SW 1271 (cell line): ENCODE data around the gene SPTBN1.
A peak's percentile ranks its signal among the peaks of the same experiment; 100 is the strongest.

Experiments used
- DNase-seq, 2 experiments: peaks; one replicate each; lab custom pipeline; 2025; lab: John Stamatoyannopoulos, UW

SPTBN1 gene

DNA sequence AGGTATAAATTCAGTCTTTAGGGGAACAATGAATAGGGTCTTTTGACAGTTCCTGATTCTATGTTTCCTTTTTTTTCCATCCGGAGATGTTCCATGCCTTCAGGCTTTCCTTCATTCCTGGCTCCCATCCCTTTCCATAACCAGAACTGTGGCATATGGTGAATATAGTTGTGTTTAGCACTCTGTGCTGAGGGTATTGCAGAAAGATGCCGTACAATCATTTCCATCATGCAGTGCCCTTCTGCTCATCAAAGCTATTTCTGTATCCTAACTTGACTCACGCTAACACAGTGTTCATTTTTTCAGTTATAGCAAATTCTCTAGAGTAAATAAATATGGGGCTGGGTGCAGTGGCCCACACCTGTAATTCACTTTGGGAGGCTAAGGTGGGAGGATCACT, 135.4 kb downstream of the SPTBN1 start:
- DNase-seq, result no peak

DNA sequence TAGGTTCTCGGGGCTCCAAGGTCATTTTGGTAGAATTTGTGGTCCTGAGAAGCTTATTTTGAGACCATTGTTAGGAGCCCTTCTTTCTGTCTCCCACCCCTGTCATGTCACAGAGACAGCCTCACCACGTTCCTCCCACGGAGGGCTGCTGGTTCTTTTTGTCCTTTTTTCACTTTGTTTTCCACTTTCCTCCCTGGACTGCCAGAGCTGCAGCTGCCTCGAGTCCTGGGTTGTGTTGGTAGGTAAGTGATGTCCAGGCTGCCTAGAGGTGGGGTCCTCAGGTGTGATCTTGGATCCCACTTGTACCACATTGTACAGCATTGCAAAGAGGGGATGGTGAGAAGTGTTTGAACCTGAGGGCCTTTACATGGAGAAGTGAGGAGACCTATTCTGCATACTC, 137.1 kb downstream of the SPTBN1 start:
- DNase-seq, result no peak

DNA sequence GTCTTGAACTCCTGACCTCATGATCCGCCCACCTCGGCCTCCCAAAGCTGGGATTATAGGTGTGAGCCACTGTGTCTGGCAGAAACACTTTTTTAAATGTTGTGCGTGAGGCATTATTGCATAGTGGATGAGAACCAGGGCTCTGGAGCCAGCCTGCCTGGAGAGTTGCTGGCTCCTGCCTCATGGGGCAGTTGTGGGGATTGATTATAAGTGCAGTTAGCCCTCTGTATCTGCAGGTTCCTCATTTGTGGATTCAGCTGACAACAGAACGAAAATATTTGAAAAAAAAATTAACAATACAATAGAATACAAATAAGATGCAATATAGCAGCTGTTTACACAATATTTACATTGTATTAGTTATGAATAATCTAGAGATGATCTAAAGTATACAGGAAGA, 137.9 kb downstream of the SPTBN1 start:
- no peak for DNase-seq

DNA sequence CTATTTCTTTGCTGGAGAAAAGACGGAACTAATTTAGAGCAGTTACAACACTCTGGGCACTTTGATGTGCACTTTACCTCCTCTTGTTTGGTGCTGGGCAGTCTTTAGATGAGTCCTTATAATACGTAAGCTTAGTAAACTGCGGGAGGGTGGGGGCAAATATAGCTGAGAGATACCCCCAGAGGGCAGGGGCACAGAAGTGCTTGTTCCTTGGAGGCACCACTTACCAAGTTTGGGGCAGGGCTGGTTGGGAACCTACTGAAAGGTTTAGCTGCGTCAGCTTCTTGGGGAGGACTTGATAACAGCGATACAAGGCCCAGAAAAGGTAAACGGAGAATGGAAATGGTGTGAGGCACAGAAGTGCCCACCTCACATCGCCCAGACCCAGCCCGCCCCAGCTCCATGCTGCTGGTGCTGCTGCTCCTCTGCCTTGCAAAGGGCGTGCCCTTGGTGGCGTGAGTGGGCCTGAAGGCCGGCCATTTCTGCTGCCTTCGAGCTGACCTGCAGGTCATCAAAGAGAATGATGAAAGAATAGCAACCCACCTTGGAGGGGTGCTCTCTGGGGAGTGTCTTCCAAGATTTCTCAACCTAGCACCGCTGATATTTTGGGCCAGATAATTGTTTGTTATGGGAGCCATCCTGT, 139.2 kb downstream of the SPTBN1 start:
- DNase-seq, result no peak

DNA sequence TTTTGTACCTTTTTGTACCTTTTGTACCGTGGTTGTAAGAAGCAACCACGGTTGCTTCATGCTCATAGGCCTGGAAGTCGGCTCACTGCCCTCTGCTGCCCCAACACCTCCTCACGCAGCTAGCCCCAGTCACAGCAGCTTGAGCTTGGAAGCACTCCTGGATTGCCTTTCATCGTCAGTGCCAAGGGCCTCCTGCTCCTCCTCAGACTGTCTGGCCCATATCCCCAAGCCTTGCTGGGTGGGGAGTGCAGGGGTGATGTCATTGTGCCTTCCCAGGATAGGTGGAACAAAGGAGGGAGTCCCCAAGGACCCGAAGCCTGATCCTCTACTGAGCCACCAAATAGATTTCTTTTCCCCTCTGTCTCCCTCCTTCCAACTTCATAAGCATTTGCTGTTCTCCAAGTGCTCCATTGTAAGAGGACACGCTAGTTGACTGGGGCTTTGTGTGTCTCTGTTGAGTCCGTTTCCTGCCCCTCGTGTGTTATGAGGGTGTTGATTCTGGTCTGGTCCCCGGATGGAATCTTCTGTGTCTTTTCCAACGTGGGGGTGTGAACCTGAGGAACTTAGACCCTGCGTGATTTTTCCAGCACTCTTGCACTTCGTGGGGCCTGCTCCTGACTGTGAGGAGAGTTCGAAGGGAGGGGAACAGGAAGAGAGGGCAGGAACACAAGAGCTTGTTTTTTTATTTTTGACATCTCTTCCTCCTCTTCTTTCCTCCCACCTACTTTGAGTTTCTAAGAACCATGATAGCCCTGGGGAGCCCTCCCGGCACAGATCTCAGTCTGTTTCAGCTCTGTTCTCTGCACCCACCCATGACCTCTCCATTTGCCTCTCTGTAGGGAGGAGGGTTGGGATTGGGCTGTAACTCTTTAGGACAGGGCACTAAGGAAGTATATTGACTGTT, 140.1 kb downstream of the SPTBN1 start:
- no peak for DNase-seq

DNA sequence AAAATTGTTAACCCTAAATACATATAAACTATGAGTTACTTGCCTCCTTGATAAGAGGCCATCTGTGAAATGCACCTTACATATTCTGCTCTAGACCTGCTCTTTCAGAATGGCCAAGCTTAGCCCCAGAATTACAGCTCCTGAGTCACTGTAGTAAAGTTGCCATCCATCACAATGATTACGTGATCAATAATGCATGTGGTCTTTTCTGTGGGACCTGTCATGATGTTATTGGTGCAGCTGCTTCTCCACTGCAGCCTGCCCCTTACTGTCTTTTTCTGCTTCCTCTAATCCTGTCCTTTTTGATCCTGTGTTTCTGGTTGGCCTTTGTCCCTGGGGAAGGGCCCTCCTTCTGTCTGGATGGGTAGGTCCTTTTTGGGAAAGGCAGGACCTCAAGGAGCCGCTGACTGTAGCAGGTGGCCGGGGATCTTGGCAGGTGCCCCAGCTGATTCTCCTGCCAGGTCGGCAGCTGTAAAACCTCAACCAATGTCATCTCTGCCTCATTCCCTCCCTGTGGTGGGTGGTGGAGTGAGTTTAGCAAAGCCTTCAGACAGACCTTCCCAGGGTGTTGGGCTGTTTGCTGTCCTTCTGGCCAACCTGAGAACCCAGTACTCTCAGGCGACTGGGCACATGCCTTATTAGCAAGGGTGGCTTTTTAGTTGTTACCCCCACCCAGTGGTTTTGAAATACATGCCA, 141.2 kb downstream of the SPTBN1 start:
- DNase-seq, result no peak

DNA sequence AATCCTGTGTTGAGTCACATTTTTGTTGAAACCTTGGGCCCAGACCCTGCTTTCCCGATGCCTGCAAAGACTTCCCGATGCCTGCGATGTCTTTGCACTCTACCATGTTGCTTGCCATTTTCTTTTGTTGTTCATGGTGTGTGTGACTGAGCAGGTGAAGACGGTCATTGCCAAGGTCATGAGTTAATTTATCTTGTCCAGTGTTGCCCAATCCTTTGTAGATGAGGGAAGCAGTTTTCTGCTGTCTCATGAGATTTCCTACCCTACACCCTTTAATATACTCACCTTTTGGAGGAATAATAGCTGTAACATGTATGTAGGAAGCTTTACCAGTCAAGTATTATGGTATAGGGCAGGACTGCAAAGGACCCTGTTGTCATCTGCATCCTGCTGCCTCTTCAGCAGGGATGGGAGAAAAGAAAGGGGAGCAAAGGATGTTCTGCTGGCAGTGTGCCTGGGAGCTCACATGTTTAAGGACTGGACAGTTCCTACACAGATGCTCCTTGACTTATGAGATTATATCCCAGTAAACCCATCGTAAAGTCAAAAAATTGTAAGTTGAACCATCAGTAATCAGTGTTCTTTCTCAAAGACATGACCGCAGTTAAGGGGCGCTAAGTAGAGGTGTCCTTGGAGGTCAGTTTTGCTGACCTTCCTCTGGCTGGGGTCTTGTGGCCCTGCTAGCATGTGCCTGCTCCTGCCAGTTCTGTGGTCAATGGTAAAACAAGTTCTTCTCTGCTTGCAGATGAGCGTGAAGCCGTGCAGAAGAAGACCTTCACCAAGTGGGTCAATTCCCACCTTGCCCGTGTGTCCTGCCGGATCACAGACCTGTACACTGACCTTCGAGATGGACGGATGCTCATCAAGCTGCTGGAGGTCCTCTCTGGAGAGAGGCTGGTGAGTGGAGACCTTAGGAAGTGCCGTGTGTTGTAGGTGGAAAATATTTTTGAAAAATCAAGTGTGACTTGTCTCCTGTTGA, 142.5 kb downstream of the SPTBN1 start:
- no peak for DNase-seq

DNA sequence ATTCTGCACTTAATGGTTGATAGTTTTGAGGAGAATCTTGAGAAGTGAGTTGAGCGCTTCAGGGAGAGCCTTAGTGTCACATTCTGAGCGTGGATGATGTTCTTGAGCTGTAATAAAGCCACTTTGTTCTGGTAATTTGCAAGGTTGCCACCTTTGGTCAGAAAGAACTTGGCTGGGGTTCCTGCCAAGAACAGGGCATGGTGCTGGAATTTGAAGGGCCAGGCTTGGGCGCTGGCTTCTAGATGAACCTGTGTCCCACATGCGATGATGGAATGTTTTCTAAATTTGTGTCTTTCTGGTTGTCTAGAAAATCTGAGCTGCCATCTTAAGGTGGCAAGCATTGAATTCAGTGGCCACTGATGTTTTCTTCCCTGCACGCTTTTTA, 143.2 kb downstream of the SPTBN1 start:
- no peak for DNase-seq

DNA sequence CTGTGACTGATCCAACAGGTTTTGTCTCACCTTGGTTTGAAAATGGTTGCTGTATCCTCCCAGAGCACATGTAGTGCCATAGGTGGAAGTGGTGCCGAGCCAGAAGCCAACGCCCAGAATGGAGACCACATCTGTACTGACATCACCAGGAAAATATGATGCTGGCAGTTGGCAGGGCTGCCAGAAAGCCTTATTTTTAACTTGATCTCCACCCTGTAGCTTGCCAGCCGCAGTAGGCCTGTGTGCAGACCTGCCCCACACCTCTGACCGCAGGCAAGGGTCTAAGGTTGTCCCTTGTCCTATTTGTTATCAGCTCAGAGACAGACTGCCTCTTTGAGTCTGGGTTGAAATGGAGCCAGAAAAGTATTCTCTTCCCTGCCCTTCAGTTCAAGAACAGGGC, 143.8 kb downstream of the SPTBN1 start:
- DNase-seq, result no peak

DNA sequence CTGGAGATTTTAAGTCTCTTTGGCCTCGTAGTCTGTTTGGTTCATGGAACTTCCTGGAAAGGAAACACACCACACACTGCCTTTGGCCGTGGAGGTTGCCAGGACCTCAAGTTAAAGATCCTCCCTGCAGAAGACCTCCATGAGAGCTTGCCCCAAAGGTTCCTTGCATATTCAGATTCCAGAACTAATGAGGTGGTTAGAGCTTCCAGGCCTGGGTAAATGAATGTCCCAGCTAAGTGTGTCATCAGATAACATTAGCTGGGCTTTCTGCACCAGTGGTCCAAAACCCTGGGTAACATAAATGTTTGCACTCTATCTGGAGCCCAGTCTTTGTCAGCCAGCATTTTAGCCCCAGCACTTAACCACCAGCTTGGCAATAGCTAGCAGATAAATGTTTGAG, 145.2 kb downstream of the SPTBN1 start:
- no peak for DNase-seq

DNA sequence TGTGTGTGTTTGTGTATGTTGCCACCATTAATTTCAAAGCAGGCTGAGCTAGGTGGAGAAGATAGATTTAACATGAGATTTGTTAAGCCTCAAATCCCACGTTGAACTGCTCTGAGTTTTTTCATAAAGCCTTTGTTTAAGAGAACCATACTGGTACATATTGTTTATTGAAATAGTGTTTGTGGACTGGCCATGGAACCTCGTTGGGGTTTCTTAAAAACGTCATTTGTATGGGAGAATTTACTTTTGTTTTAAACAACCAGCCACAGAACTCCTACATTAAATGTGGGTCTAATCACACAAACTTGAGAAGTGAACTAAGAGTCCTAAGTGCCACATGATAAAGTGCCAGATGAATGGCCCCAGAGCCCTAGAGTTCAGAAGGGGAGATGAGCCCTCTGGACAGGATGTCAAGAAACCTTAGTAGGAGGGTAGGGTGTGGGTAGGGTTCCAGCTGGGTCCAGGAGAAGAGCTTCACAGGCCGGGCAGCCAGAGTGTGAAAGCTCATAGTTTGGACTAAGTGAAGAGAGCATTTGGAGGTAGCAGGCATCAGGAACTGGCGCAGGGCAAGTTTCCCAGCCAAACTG, 146.7 kb downstream of the SPTBN1 start:
- no peak for DNase-seq

DNA sequence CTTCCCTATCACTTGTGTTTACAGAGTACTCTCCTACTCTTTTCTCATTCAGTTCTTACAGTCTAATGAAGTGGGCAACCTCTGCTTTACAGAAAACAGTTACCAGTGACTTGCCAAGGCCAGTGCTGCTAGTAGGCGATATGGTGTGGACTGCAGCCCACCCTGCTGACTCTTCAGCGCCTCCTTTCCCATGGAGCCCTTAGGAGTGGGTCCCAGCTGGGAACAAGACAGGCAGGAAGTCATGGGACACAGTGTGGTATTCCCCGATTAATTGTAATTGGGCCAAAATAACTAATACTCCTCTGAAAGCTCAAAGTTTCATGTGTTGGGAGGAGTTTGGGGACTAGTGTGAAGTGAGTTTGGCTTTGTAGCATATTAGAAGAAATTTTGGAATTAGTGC, 147.2 kb downstream of the SPTBN1 start:
- DNase-seq, result no peak

DNA sequence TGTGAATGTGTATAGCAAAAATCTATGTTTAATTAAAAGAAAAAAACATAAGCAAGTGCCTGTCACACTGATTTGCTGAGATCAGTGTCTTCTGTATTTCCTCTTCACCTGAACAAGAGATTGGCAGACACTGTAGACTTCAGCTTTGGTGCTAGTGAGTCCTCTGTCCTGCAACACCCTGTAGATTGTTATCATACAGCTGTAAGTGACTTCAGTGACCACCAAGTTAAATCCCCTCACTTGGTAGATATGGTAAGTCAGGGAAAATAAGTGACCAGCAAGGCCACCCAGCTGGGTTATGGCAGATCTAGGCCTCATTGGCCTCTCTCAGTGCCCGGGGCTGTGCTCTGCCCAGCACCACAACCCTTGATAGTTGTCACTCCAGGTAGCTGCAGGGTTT, 147.7 kb downstream of the SPTBN1 start:
- DNase-seq, result no peak

DNA sequence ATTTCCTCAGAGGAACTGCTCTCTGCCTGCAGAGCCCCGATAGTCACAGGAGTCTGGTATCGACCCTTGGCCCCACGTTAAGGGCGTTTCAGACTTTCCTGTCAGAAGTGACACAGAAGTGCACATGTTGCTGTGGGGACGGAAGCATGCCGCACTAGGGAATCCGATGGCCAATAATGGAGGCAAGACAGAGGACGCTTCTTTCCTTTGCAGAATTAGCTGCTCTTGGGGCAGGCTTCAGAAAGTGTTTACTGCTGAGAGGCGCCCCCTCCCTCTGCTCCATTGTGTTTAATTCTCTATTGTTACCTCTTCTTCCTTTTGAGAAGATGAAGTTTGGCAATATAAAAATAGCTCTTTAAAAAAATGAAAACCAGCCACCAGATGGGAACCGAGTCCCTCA, 148.7 kb downstream of the SPTBN1 start:
- DNase-seq, result no peak

DNA sequence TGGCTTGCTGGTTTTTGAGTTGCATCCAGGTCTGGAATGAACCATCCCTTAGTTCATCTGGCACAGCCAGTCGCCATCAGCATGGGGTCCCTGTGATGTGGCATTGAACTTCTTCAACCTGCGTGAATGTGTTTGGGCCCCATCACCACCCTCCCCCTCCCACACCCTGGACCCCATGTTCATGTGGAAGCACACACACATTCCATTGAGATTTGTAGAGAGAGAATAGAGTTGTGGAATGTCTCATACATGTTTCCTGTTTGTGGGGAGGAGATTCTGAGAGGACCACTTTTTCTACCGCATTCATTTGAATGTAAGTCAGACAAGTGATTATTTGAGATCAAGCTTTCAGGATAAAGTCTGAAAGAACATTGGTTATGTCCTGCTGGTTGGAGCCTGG, 149.7 kb downstream of the SPTBN1 start:
- no peak for DNase-seq

DNA sequence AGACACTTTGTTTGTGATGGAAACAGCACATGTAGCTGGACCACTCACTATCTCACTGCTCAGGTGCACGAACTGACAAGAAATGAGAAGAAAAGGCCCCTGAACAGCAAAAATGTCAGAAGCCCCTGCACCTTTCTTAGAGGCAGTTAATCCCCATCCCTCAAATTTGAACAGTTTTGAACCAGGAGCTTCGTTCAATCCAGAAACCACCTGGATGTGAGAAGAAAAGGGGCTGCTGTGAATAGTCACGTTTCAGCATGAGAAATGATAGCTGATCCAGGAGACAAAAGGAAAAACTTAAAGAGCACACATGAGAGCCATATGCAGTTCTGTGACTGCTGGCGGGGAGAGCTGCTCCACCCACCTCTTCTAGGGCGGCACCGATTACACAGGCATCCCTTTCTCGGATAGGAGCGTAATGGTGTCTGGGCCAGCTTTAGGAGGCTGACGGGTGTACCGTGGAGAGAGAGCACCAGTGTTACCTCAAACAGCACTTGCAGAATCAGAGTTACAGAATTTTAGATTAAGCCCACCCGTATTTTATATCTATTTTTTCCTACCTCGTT, 150.3 kb downstream of the SPTBN1 start:
- DNase-seq, result no peak

DNA sequence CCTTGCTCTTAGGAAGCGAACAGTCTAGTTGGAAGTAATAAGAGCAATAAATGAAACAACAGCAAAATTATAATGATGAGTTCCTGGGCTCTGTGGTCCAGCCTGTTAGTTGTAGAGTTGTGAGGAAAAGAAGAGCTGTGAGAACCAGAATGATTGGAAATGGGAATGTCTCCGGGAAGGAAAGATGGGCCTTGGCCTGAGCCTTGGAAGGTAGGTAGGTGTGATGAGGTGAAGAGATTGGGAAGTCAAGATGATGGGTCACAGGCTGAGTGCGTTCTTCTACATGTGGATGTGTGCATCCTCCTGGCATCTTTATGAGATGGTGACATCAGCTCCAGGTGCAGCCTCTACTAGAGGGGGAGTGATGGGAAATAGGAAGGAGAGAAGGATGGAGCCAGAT, 152.1 kb downstream of the SPTBN1 start:
- DNase-seq, result no peak

DNA sequence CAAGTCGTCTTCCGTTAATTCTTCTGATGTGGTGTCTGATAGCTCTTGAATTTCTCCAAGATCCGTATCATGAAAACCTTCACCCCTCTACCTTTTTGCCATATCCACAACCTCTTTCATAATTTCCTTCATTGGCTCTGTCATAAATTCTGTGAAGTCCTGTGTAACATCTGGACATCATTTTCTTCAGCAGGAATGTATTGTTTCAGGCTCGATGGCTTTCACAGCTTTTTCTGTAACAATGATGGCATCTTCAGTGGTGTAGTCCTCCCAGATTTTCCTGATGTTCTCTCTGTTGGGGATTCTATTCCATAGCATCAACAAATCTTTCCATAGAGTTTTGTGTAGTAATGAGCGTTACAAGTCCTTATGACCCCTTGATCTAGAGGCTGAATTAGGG, 153.1 kb downstream of the SPTBN1 start:
- DNase-seq, result no peak

DNA sequence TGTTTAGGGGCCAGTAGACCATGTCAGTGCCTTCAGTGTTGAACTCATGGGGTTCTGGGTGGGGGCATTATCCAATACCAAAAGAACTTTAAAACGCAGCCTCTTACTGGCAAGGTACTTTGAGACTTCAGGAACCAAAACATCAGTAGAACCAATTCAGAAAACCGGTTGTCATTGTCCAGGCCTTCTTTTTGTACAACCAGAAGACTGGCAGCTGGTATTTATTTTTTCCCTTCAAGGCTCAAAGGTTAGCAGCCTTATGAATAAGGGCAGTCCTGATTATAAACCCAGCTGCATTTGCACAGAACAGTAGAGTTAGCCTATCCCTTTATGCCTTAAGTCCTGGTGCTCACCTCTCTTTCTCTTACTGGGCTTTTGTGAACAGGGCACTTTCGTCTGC, 153.5 kb downstream of the SPTBN1 start:
- no peak for DNase-seq

DNA sequence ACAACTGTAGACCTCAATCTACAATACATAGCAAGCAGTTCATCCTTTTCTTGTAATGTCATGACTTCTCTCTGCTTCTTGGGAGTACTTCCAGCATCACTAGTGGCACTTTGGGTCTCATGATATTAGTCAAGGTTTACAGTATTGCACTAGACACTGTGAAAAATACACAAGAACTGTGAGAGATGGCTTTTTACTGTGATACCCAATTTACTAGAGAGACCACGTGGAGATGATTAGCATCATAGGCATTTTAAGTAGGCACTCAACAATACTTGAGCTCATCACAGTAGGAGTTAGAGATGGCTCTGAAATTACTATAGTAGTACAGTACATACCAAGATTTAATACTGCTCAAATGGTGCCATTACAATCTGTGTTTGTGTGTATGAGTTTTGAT, 154.6 kb downstream of the SPTBN1 start:
- DNase-seq, result peak in 1 of 2 experiments; percentile 6
